ENCODE measurements around the gene PPIL1.

Gene PPIL1

DNA sequence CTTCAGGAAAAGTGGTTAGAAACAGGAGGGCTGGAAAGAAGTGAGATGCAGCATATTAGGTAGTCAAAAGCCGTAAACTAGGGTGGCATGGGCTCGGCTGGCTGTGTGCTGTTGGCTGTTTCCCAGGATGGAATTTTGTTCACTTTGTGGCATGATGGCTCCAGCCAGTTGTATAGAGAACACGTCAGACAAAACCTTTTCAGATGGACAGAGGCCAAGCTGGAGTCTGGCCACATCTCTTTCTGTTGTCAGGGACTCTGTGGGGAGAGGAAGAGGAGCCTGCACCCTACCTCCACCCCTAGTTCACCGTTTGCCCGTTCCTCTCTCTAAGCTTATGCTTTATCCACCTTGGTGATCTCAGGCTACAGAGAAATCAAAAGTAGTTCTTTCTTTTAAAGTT lies 33.2 kb upstream of the PPIL1 start:
- H3K9me2 ChIP-seq (ENCODE audit: low read depth, low read length): no peaks in the 10 kb centered on the region
- H3K9ac ChIP-seq (ENCODE audit: low read length): no peak overlapping the region
- H4K20me1 ChIP-seq (ENCODE audit: insufficient read depth, low read length): no peaks in the 10 kb centered on the region
- H3K9me3 ChIP-seq (ENCODE audit: low read length): no peaks in the 10 kb centered on the region
- peaks cover 75% of the 10 kb centered on the region for H3K36me3 ChIP-seq (ENCODE audit: insufficient read depth, low read length)
- no peak overlapping the region for H3K4me2 ChIP-seq (ENCODE audit: low read length)
- H3K27me3 ChIP-seq (ENCODE audit: insufficient read depth, low read length): no peaks in the 10 kb centered on the region
- H3K79me2 ChIP-seq (ENCODE audit: insufficient read depth, low read length): no peaks in the 10 kb centered on the region
- H3K4me1 ChIP-seq (ENCODE audit: insufficient read depth, low read length, severe bottlenecking): no peaks in the 10 kb centered on the region
- H3K4me3 ChIP-seq (ENCODE audit: low read depth, low read length, poor library complexity, severe bottlenecking): no peak overlapping the region
- H3K27ac ChIP-seq (ENCODE audit: low read depth, low read length, poor library complexity, severe bottlenecking): no peak overlapping the region
- no peak overlapping the region for H2AFZ ChIP-seq (ENCODE audit: low read length)
- no peak for TF ChIP-seq EZH2 (IDR thresholded peaks at IDR 0.05; ENCODE audit: borderline replicate concordance, low read length)
- TF ChIP-seq, protein P1, sequence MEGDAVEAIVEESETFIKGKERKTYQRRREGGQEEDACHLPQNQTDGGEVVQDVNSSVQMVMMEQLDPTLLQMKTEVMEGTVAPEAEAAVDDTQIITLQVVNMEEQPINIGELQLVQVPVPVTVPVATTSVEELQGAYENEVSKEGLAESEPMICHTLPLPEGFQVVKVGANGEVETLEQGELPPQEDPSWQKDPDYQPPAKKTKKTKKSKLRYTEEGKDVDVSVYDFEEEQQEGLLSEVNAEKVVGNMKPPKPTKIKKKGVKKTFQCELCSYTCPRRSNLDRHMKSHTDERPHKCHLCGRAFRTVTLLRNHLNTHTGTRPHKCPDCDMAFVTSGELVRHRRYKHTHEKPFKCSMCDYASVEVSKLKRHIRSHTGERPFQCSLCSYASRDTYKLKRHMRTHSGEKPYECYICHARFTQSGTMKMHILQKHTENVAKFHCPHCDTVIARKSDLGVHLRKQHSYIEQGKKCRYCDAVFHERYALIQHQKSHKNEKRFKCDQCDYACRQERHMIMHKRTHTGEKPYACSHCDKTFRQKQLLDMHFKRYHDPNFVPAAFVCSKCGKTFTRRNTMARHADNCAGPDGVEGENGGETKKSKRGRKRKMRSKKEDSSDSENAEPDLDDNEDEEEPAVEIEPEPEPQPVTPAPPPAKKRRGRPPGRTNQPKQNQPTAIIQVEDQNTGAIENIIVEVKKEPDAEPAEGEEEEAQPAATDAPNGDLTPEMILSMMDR (IDR thresholded peaks at IDR 0.05; ENCODE audit: low read length): no peak
- H3F3A ChIP-seq (ENCODE audit: insufficient read depth, low read length): no peaks in the 10 kb centered on the region

DNA sequence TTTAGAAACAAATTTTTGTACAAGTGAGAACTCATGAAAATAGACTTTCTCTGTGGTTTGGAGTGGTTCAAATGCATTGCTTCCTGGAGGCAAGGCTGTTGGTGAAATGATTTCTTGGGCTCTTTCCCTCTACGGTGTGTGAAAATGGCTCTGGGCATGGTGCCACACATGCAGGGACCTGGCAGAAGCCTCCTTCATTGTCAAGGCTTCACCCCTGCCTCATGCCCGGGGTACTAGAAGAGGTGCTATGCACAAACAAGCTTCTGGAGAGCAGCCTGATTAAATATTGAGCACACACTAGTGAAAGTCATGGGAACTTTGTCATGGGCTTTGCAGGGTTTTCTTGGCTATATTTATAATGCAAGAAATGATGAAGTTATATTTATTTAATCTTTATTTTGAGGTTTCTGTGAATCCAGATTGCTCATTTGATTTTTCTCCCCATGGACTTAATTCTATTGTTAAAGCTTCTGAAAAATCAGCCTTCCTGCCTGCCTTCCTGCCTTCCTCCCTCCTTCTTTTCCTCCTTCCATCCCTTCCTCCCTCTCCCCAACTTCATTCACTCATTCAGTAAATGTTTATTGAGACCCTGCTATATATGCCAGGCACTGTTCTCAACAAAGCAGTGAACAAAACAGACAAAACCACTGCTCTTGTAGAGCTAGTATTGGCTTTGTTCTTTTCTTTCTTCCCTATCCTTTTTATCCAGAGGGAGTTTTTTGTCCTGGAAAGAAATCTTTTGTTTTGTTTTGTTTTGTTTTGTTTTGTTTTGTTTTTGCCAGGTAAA lies 32.1 kb upstream of the PPIL1 start:
- peaks cover 75% of the 10 kb centered on the region for H3K36me3 ChIP-seq (ENCODE audit: insufficient read depth, low read length)
- H3K27ac ChIP-seq (ENCODE audit: low read depth, low read length, poor library complexity, severe bottlenecking): no peak overlapping the region

DNA sequence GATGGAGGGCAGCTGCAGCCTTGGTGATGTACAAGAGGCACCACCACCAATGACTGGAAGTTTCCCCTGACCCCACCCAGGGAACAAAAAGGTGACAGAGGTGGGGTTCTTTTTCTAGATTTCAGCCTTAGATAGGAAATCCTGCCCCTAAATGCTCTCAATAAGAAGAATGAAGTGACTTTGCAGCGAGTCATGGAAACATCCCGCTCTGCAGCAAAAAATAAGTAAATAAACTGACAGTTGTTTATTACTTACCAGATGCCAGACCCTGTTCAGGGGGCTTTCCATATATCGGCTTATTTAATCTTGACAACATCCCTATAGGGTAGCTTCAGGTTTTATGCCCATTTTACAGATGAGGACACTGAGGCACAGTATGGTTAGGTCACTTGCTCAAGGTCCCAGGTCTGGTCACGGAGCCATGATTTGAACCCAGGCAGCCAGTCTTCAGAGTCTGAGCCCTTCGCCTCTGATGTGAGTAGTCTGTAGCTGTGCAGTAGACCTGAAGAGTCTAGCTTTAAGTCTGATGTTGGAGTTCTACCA lies 30.3 kb upstream of the PPIL1 start:
- peaks cover 80% of the 10 kb centered on the region for H3K36me3 ChIP-seq (ENCODE audit: insufficient read depth, low read length)
- no peaks in the 10 kb centered on the region for H3K79me2 ChIP-seq (ENCODE audit: insufficient read depth, low read length)
- no peak overlapping the region for H3K4me2 ChIP-seq (ENCODE audit: low read length)
- no peaks in the 10 kb centered on the region for H3K9me3 ChIP-seq (ENCODE audit: low read length)
- H3F3A ChIP-seq (ENCODE audit: insufficient read depth, low read length): no peaks in the 10 kb centered on the region
- TF ChIP-seq, protein P1 (IDR thresholded peaks at IDR 0.05; ENCODE audit: low read length): no peak
- no peak for TF ChIP-seq EZH2 (IDR thresholded peaks at IDR 0.05; ENCODE audit: borderline replicate concordance, low read length)
- no peaks in the 10 kb centered on the region for H3K9me2 ChIP-seq (ENCODE audit: low read depth, low read length)
- no peak overlapping the region for H3K9ac ChIP-seq (ENCODE audit: low read length)
- H3K27ac ChIP-seq (ENCODE audit: low read depth, low read length, poor library complexity, severe bottlenecking): no peak overlapping the region
- H2AFZ ChIP-seq (ENCODE audit: low read length): no peak overlapping the region
- H4K20me1 ChIP-seq (ENCODE audit: insufficient read depth, low read length): no peaks in the 10 kb centered on the region
- no peaks in the 10 kb centered on the region for H3K4me1 ChIP-seq (ENCODE audit: insufficient read depth, low read length, severe bottlenecking)
- no peaks in the 10 kb centered on the region for H3K27me3 ChIP-seq (ENCODE audit: insufficient read depth, low read length)
- H3K4me3 ChIP-seq (ENCODE audit: low read depth, low read length, poor library complexity, severe bottlenecking): no peak overlapping the region

More for the DNA sequence above, 32.1 kb upstream of the PPIL1 start:
- no peak overlapping the region for H3K4me2 ChIP-seq (ENCODE audit: low read length)
- no peaks in the 10 kb centered on the region for H3K4me1 ChIP-seq (ENCODE audit: insufficient read depth, low read length, severe bottlenecking)
- TF ChIP-seq, protein P1 (IDR thresholded peaks at IDR 0.05; ENCODE audit: low read length): no peak
- no peak for TF ChIP-seq EZH2 (IDR thresholded peaks at IDR 0.05; ENCODE audit: borderline replicate concordance, low read length)
- no peak overlapping the region for H3K4me3 ChIP-seq (ENCODE audit: low read depth, low read length, poor library complexity, severe bottlenecking)
- no peaks in the 10 kb centered on the region for H3K79me2 ChIP-seq (ENCODE audit: insufficient read depth, low read length)
- H3F3A ChIP-seq (ENCODE audit: insufficient read depth, low read length): no peaks in the 10 kb centered on the region
- no peak overlapping the region for H3K9ac ChIP-seq (ENCODE audit: low read length)
- no peaks in the 10 kb centered on the region for H3K9me2 ChIP-seq (ENCODE audit: low read depth, low read length)
- H3K9me3 ChIP-seq (ENCODE audit: low read length): no peaks in the 10 kb centered on the region
- H4K20me1 ChIP-seq (ENCODE audit: insufficient read depth, low read length): no peaks in the 10 kb centered on the region
- H2AFZ ChIP-seq (ENCODE audit: low read length): no peak overlapping the region
- no peaks in the 10 kb centered on the region for H3K27me3 ChIP-seq (ENCODE audit: insufficient read depth, low read length)
